Ovary (tissue), 1 donor: ENCODE results near the gene SIK1.

Experiments used
- EP300 ChIP-seq: sonication (generic); formaldehyde crosslinking; IDR thresholded peaks from one replicate; pipeline ENCODE4 v1.6.1; 2017; ENCODE audit warnings: antibody characterized with exemption
- POLR2A ChIP-seq: fragments of 450-650 bp; IDR thresholded peaks from one replicate; pipeline ENCODE4 v1.6.1; 2017; ENCODE audit warnings: antibody characterized with exemption, mild to moderate bottlenecking, moderate library complexity

DNA sequence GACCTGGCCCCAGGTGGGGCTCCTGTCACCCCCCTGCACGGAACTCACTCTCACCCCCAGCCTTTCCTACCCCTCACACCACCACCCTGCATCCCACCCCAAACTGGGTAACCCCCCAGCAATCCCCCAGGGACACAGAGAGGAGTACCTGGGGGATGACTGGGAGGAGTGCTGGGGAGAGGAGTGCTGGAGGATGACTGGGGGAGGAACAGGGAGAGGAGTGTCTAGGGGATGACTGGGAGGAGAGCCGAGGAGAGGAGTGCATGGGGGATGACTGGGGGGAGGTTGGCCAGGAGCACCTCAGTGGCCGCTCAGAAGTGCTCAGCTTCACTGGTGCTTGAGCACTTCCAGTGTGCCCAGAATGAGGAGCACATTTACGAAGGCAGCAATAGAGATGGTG is 59.1 kb downstream of the SIK1 start:
- TF ChIP-seq EP300 (no peak), POLR2A (no peak)
